ENCODE data around the gene NACC2.

DNA sequence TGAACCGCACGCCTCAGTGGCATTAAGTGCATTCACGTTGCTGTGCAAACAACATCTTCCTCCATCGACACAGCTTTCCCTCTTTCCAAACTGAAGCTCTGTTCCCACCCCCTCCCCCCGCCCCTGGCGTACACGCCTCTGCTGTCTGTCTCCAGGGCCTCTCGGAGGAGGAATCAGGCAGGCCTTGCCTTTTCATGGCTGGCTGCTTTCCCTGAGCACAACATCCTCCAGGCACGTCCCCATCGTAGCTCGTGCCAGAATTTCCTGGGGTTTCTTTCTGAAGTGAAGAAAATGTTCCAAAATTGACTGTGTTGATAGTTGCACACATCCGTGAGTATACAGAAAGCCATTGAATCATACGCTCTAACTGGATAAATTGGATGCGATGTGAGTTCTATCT is 45.9 kb upstream of the NACC2 start:
- TF ChIP-seq RCOR1 (IDR thresholded peaks at IDR 0.05; ENCODE audit: low read length) (no peak), TCF12 (IDR thresholded peaks at IDR 0.05) (no peak), CTCF (IDR thresholded peaks at IDR 0.05) (no peak)
